ENCODE results near the gene KCNH6. TPM values are rescaled to one million over a fixed set of nuclear protein-coding genes. Genes with fewer than 3 reads are reported as not detected.

The KCNH6 gene
- total and polyA plus RNA-seq, 9 of the 15 experiments (the other 6 are each of a cell fraction or from before 2014, with no cell fraction given) = not detected

- TF ChIP-seq CBX8 (IDR thresholded peaks at IDR 0.05; ENCODE audit: borderline replicate concordance, extremely low read depth, low read depth, low read length, poor library complexity, severe bottlenecking) (no peak), MED1 (CRISPR knock-in tag; IDR thresholded peaks at IDR 0.05; ENCODE audit: borderline replicate concordance) (no peak), SAFB (IDR thresholded peaks at IDR 0.05; ENCODE audit: borderline replicate concordance, low read depth, low read length) (no peak), SAP30 (IDR thresholded peaks at IDR 0.05; ENCODE audit: borderline replicate concordance, insufficient read depth, low read depth, low read length, poor library complexity, severe bottlenecking) (peak; percentile 81), ASH1L (IDR thresholded peaks at IDR 0.05; ENCODE audit: borderline replicate concordance, low read depth, partially characterized antibody) (peak; percentile 98), ARHGAP35 (IDR thresholded peaks at IDR 0.05; ENCODE audit: partially characterized antibody) (no peak), NR2C1 (IDR thresholded peaks at IDR 0.05) (no peak), NR2C1 (tag; IDR thresholded peaks at IDR 0.05) (peak; percentile 40; the same call in 1 of the 2 replicates), CEBPG (CRISPR knock-in tag; IDR thresholded peaks at IDR 0.05) (0 out of 2 replicates have a peak, but pooled peaks have one; percentile 43), CEBPG (tag; conservative IDR thresholded peaks at IDR 0.05 in 1 of 2, IDR thresholded peaks at IDR 0.05 in 1 of 2) (no peak), HDAC1 (IDR thresholded peaks at IDR 0.05) (peak in 1 of 2 experiments; percentile 84; a peak in 2 of 4 replicates), STAT5B (CRISPR knock-in tag; IDR thresholded peaks at IDR 0.05) (no peak), MYNN (IDR thresholded peaks at IDR 0.05) (peak; percentile 56; the same call in 1 of the 2 replicates), MYNN (CRISPR knock-in tag; IDR thresholded peaks at IDR 0.05) (no peak), ZKSCAN3 (CRISPR knock-in tag; IDR thresholded peaks at IDR 0.05) (no peak), PTBP1 (IDR thresholded peaks at IDR 0.05; ENCODE audit: low read depth, low read length) (no peak), MNT (conservative IDR thresholded peaks at IDR 0.05) (peak; percentile 73 to 90), BMI1 (IDR thresholded peaks at IDR 0.05; ENCODE audit: low read length) (no peak), TAL1 (IDR thresholded peaks at IDR 0.05) (no peak), CBX1 (IDR thresholded peaks at IDR 0.05; ENCODE audit: low read depth) (no peak), ESRRB (CRISPR knock-in tag; IDR thresholded peaks at IDR 0.05; ENCODE audit: borderline replicate concordance) (no peak), TGIF2 (CRISPR knock-in tag; IDR thresholded peaks at IDR 0.05) (no peak), ZNF282 (CRISPR knock-in tag; IDR thresholded peaks at IDR 0.05) (no peak), TCFL5 (CRISPR knock-in tag; conservative IDR thresholded peaks at IDR 0.05) (no peak), OTX1 (CRISPR knock-in tag; IDR thresholded peaks at IDR 0.05) (0 out of 2 replicates have a peak, but pooled peaks have one; percentile 40)
- TF ChIP-seq, protein P1, sequence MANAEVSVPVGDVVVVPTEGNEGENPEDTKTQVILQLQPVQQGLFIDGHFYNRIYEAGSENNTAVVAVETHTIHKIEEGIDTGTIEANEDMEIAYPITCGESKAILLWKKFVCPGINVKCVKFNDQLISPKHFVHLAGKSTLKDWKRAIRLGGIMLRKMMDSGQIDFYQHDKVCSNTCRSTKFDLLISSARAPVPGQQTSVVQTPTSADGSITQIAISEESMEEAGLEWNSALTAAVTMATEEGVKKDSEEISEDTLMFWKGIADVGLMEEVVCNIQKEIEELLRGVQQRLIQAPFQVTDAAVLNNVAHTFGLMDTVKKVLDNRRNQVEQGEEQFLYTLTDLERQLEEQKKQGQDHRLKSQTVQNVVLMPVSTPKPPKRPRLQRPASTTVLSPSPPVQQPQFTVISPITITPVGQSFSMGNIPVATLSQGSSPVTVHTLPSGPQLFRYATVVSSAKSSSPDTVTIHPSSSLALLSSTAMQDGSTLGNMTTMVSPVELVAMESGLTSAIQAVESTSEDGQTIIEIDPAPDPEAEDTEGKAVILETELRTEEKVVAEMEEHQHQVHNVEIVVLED (CRISPR knock-in tag; IDR thresholded peaks at IDR 0.05) = 0 out of 2 replicates have a peak, but pooled peaks have one; percentile 16
Measured at GRCh38 chr17:63549946-63550816, 27.0 kb downstream of the KCNH6 start, which contains the start of gene DCAF7 (continued).
